BE2C (cell line): ENCODE measurements around the gene ZNF813.
"Not testable (repeated sequence)": the region's sequence is repeated elsewhere in the genome, so short reads cannot be mapped to it uniquely, and the experiment has no call there.

Source experiments
- DNase-seq: peaks from one replicate; pipeline ENCODE4 v3.0.0-alpha.2; 2020
- H3K27me3 ChIP-seq: fragments of 250-450 bp; sonication (Bioruptor Pico); 2 replicates; pipeline ENCODE4 v1.5.1; 2020; ENCODE audit warnings: mild to moderate bottlenecking
- H3K36me3 ChIP-seq: fragments of 250-450 bp; sonication (Bioruptor Pico); 2 replicates; pipeline ENCODE4 v1.5.1; 2020; ENCODE audit warnings: mild to moderate bottlenecking
- H3K4me1 ChIP-seq: fragments of 250-450 bp; sonication (Bioruptor Pico); 2 replicates; pipeline ENCODE4 v1.5.1; 2020
- H3K4me3 ChIP-seq: 2 replicates; pipeline ENCODE4 v1.5.1; 2011; ENCODE audit warnings: low read depth, low read length
- H3K9me3 ChIP-seq: fragments of 250-450 bp; sonication (Bioruptor Pico); 2 replicates; pipeline ENCODE4 v1.5.1; 2020
- TF ChIP-seq, protein P1 (sequence below): IDR thresholded peaks from 2 replicates; pipeline ENCODE4 v1.5.1; 2012; ENCODE audit warnings: mild to moderate bottlenecking, low read depth, low read length

The ZNF813 gene

DNA sequence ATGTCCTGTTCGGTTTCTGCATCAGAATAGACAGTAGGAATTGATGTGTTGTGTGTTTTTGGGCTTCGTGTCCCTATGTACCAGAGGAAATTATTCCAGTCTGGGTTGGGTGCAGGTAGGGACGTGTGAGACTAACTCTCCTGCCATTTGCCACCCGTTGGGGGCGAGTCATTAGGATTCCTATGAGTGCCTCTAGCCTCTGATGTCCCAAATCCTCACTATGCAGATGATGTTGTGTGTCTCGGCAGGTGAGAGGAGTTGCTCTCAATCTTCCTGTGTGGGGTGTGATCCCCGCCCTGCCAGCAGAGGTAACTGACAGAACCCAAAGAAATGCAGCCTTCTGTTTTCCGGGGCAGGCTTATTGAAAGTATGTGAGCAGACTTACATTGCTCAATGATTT is 39.2 kb downstream of the ZNF813 start:
- Histone ChIP-seq H3K9me3 (no peaks in the 10 kb centered on the region), H3K4me1 (no peaks in the 10 kb centered on the region), H3K4me3 (no peak overlapping the region), H3K27me3 (0 out of 2 replicates have a peak, but pooled peaks cover 2% of the 10 kb centered on the region), H3K36me3 (no peaks in the 10 kb centered on the region)
- TF ChIP-seq, protein P1, sequence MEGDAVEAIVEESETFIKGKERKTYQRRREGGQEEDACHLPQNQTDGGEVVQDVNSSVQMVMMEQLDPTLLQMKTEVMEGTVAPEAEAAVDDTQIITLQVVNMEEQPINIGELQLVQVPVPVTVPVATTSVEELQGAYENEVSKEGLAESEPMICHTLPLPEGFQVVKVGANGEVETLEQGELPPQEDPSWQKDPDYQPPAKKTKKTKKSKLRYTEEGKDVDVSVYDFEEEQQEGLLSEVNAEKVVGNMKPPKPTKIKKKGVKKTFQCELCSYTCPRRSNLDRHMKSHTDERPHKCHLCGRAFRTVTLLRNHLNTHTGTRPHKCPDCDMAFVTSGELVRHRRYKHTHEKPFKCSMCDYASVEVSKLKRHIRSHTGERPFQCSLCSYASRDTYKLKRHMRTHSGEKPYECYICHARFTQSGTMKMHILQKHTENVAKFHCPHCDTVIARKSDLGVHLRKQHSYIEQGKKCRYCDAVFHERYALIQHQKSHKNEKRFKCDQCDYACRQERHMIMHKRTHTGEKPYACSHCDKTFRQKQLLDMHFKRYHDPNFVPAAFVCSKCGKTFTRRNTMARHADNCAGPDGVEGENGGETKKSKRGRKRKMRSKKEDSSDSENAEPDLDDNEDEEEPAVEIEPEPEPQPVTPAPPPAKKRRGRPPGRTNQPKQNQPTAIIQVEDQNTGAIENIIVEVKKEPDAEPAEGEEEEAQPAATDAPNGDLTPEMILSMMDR, result no peak
- DNase-seq, result no peak

GRCh38 chr19:53507523-53508442 is 40.2 kb downstream of the ZNF813 start:
- Histone ChIP-seq H3K9me3 (no peaks in the 10 kb centered on the region), H3K27me3 (0 out of 2 replicates have a peak, but pooled peaks cover 2% of the 10 kb centered on the region), H3K4me3 (no peak overlapping the region), H3K36me3 (no peaks in the 10 kb centered on the region), H3K4me1 (no peaks in the 10 kb centered on the region)
- DNase-seq, result no peak
- TF ChIP-seq, protein P1, result no peak

DNA sequence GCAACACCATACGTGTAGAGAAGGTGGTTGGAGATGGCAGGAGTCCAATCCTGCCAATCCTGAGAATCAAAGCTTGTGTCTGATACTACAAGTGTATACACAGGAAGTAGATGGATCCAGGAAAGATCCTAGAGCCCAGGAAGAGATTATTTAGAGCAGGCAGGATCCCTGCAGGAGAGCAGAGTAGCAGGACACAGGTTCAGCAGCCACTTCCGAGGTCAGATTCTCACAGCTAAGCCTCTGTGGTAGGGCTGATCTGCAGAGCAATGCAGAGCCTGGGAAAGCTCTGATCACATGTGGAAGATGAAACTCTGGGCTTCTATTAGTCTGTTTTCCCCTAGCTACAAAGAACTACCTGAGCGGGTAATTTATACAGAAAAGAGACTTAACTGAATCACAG is 41.9 kb downstream of the ZNF813 start:
- no peaks in the 10 kb centered on the region for H3K4me1 ChIP-seq
- TF ChIP-seq, protein P1, result no peak
- 0 out of 2 replicates have a peak, but pooled peaks cover 2% of the 10 kb centered on the region for H3K27me3 ChIP-seq
- H3K4me3 ChIP-seq, result no peak overlapping the region
- DNase-seq, result no peak
- H3K9me3 ChIP-seq, result no peaks in the 10 kb centered on the region
- H3K36me3 ChIP-seq, result no peaks in the 10 kb centered on the region

DNA sequence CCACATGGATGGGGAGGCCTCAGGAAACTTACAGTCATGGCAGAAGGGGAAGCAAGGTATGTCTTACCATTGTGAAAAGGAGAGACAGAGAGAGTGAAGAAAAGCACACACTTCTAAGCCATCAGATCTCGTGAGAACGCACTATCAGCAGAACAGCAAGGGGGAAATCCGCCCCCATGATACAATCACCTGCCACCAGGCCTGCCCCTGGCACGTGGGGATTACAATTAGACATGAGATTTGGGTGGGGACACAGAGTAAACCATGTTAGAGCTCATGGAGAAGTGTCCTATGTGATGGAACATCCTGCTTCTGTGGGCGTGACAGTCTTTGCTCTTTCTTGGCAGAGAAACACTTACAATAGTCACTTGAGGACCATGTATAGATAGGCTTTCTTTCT is 42.3 kb downstream of the ZNF813 start:
- H3K36me3 ChIP-seq, result no peaks in the 10 kb centered on the region
- TF ChIP-seq, protein P1, result no peak
- no peaks in the 10 kb centered on the region for H3K9me3 ChIP-seq
- no peak for DNase-seq
- H3K4me1 ChIP-seq, result no peaks in the 10 kb centered on the region
- H3K4me3 ChIP-seq, result no peak overlapping the region
- H3K27me3 ChIP-seq, result 0 out of 2 replicates have a peak, but pooled peaks cover 2% of the 10 kb centered on the region

- TF ChIP-seq, protein P1, result no peak
- no peaks in the 10 kb centered on the region for H3K9me3 ChIP-seq
- no peak for DNase-seq
Observed at GRCh38 chr19:53511357-53511756, 43.8 kb downstream of the ZNF813 start.

DNA sequence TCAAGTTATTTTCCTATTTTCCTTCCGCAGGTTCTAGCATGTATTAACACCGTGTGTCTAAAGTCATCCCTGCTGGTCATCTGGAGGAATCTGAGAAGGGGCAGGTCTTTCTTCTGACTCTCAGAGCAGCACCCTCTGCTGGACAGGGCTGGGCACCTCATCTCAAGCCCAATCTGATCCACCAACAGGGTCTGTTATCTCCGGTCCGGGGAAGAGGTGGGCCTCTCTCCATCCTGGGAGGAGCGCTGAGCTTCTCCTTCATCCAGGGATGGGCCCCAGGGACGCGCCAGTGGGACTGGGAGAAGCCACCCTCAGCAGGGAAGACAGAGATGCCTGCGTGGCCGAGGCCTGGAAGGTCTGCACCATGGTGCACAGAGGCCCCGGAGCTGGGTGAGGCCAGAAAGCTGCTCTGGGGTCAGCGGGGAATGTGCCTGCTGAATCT is 44.4 kb downstream of the ZNF813 start:
- peak; percentile 48 for DNase-seq
- H3K9me3 ChIP-seq, result no peaks in the 10 kb centered on the region
- H3K4me1 ChIP-seq, result no peaks in the 10 kb centered on the region
- 0 out of 2 replicates have a peak, but pooled peaks cover 2% of the 10 kb centered on the region for H3K27me3 ChIP-seq
- H3K4me3 ChIP-seq, result no peak overlapping the region
- H3K36me3 ChIP-seq, result no peaks in the 10 kb centered on the region
- TF ChIP-seq, protein P1, result peak; percentile 60

More at GRCh38 chr19:53511357-53511756, 43.8 kb downstream of the ZNF813 start:
- no peaks in the 10 kb centered on the region for H3K4me1 ChIP-seq
- H3K4me3 ChIP-seq, result no peak overlapping the region
- no peaks in the 10 kb centered on the region for H3K36me3 ChIP-seq
- H3K27me3 ChIP-seq, result 0 out of 2 replicates have a peak, but pooled peaks cover 2% of the 10 kb centered on the region

GRCh38 chr19:53515047-53515446 is 47.5 kb downstream of the ZNF813 start:
- not testable (repeated sequence) for H3K27me3 ChIP-seq, H3K36me3 ChIP-seq, H3K9me3 ChIP-seq, H3K4me3 ChIP-seq, H3K4me1 ChIP-seq, DNase-seq
